C4-2B (cell line): Measurements from ENCODE around the gene REPS1.

ENCODE experiments used
- H3K27ac ChIP-seq: fragments of 450-650 bp; 2 replicates; pipeline ENCODE4 v1.5.1; 2017
- CTCF ChIP-seq: fragments of 450-650 bp; conservative IDR thresholded peaks from 2 replicates; pipeline ENCODE4 v1.5.1; 2017; ENCODE audit warnings: mild to moderate bottlenecking
- ZFX ChIP-seq: fragments of 450-650 bp; IDR thresholded peaks from 2 replicates; pipeline ENCODE4 v1.6.1; 2017

Gene REPS1

GRCh38 chr6:138920906-138921305 is 67.1 kb downstream of the REPS1 start:
- TF ChIP-seq CTCF: no peak
- no peak for TF ChIP-seq ZFX
- H3K27ac ChIP-seq: no peak overlapping the region

GRCh38 chr6:138914701-138915100 is 73.4 kb downstream of the REPS1 start:
- no peak for TF ChIP-seq CTCF
- TF ChIP-seq ZFX: no peak
- no peak overlapping the region for H3K27ac ChIP-seq

- H3K27ac ChIP-seq: no peak overlapping the region
- no peak for TF ChIP-seq ZFX
- TF ChIP-seq CTCF: no peak
Measured at GRCh38 chr6:138912308-138912707, 75.7 kb downstream of the REPS1 start.

GRCh38 chr6:138909975-138910374 is 78.1 kb downstream of the REPS1 start:
- TF ChIP-seq ZFX: no peak
- TF ChIP-seq CTCF: no peak

GRCh38 chr6:138909511-138909910 is 78.5 kb downstream of the REPS1 start:
- no peak overlapping the region for H3K27ac ChIP-seq
- TF ChIP-seq CTCF (no peak), ZFX (no peak)

More at GRCh38 chr6:138909975-138910374, 78.1 kb downstream of the REPS1 start:
- H3K27ac ChIP-seq: no peak overlapping the region

- TF ChIP-seq ZFX (no peak), CTCF (no peak)
- H3K27ac ChIP-seq: no peak overlapping the region
Measured at GRCh38 chr6:138907167-138907566, 80.9 kb downstream of the REPS1 start.

- no peak overlapping the region for H3K27ac ChIP-seq
- TF ChIP-seq CTCF (no peak), ZFX (no peak)
Measured at GRCh38 chr6:138897031-138897430, 91.0 kb downstream of the REPS1 start.
